Stimulated activated CD8-positive, alpha-beta memory T cell treated with anti-CD3 and anti-CD28 coated beads, Interleukin-2, amount 100 ng/mL, for 1 hour (primary cell): ENCODE data around the gene KIAA0753.
A peak's percentile ranks its signal among the peaks of the same experiment; 100 is the strongest.

Source experiments
- DNase-seq, 2 donors: peaks; one replicate each; pipeline ENCODE4 v3.0.0-alpha.2; 2020; ENCODE audit warnings: low read depth in 2 of 2

KIAA0753 gene

DNA sequence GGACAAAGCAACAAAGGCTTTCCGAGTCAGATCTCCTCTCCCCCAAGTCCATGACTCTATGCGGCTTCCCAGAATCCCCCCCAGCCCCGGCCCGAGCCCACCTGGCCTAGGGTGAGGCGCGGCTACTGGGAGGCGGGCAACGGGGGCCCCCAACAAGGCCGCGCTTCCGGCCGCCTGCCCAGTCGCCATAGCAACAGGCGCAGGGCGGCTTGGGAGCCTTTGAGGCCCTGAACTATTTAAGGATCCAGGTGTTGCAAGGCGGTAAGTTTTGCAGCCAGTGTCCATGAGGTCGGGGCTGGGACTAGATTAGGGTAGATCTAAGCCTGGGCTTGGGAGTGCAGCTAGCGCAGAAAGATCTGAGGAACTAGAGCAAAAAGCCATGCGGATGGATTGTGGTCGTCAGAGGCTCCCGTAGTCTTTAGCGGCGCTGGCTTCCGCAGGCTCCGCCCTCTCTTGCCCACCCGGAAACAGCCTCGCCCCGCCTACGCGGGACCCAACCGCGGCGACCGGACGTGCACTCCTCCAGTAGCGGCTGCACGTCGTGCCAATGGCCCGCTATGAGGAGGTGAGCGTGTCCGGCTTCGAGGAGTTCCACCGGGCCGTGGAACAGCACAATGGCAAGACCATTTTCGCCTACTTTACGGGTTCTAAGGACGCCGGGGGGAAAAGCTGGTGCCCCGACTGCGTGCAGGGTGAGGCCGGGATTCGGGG is at the start of gene KIAA0753, which contains the start of gene TXNDC17:
Gene KIAA0753, minus strand, starts transcription at position 176 of the 711 bp plus-strand sequence. CDS start 5,608 bp downstream, outside the sequence.
Gene TXNDC17, plus strand, starts transcription at position 525 of the 711 bp plus-strand sequence. Its CDS starts 23 bp downstream, at position 548.
- DNase-seq = peak; percentile 78 to 83

DNA sequence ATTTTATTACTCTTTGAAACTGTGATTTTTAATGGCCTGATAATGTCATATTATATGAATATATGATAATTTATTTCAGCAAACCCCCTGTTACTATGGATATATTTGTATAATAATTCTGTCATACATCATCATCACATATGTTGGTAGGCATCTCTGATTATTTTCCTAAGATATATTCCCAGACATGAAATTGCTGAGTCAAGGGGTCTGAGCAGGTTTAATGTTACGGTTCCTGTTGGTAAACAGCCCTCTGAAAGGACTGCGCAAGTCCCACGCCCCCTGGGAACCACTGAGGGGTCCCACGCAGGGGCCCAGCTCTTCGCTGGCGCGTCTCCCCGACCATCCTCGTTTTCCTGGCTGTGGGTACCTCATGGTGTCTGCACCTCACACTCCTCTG is 48.4 kb upstream of the KIAA0753 start:
- no peak for DNase-seq

DNA sequence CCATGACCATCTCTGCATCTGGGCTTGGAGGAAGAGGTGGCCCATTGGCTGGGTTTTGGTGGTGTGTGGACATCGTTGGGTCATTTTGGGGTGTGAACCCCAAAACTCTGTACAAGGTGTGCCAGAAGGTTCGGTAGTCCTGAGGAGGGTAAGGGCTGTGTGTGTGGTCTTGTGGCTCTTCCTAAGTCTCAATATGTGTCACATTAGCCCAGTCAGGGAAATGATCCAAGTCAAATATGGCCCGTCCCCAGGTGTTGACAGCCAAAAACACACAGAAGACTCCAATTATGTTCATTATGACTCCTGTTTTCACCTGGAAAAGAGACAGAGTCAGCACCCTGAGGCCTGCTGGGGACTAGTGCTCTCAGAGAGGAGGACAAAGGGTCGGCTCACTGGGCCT is 45.5 kb upstream of the KIAA0753 start:
- no peak for DNase-seq

DNA sequence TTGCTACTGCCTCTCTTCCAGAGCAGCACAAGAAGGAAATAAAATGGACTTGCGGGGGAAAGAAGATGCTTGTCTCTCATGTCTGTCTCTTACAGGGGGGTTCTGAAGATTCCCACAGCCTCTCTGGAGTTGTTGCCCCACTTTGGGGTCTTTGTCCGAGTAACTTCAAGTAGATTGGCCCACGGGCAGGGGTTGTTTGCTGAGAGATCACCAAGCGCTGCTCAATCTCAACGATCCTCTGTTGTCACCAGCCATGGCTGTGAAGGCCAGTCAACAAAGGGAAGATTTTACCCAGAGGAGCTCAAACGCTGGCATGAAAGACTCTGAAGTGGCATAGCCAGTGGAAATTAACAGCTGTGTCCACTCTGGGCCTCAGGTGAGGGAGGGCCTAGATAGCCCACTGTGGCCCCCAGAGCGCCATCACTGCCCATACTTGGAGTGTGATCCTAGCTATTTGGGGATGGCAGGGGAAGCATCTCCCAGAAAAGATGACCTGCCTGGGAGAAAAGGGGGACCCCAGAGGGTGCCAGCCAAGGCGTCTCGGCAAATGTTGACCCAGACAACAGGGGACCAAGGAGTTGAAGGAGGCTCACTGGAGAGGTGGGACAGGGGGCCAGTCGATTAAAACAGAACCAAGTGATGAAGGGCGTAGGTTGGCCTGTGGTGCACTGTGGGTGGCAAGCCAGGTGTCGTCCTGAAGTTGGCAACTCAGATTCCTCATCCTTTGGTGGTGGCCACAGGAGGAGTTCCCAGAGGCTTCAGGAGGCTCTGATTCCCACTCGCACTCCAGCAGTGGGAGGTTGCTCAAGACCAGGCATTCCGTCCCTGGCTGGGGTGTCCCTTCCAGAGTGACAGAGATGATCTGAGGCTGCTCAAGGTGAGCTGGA is 44.6 kb upstream of the KIAA0753 start:
- DNase-seq = no peak

DNA sequence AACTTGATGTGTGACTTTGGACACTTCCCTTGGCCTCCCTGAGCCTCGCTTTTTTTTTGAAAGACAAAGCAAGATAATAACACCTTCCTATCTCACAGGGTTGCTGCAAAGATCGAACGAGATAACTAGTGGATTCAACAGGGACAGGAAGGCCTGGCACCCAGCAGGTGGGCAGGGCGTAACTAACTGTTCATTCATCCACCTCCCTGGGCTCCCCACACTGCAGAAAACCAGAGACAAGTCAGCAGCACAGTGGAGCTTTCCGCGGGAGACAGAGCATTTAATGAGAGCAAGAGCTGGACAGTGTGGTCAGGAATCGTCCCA is 43.9 kb upstream of the KIAA0753 start:
- no peak for DNase-seq

DNA sequence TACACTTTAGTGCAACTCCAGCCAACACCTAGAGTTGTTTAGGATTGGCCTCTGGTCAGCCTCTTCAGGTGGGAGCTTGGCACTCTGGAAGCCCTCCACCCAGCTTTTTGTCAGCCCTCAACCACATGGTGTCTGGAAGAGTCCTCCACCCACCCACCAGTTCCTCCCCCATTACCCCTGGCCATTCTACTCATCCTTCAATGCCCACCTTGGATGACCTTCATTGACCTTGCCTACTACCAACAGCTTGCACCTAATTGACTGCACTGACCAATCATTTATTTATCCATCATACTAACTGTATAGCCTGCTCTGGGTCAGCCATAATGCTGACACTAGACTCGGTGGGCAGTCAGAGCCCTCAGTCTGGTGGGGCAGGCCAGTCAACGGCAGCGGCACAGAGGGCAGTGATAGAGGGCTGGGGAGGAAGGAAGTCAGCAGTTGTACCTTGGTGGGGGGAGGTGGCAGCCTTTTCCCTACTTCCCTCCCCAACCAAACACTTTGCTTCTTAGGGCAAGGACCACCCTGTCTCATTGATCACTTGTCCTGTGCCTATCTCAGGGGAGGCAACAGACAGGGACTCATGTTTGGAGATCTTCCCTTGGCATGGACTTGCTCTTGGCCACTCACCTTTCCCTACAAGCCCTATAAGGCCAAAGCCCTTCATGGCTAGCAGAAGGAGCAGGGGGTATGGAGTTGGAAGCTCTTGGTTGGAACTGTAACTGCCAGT is 43.4 kb upstream of the KIAA0753 start:
- no peak for DNase-seq

DNA sequence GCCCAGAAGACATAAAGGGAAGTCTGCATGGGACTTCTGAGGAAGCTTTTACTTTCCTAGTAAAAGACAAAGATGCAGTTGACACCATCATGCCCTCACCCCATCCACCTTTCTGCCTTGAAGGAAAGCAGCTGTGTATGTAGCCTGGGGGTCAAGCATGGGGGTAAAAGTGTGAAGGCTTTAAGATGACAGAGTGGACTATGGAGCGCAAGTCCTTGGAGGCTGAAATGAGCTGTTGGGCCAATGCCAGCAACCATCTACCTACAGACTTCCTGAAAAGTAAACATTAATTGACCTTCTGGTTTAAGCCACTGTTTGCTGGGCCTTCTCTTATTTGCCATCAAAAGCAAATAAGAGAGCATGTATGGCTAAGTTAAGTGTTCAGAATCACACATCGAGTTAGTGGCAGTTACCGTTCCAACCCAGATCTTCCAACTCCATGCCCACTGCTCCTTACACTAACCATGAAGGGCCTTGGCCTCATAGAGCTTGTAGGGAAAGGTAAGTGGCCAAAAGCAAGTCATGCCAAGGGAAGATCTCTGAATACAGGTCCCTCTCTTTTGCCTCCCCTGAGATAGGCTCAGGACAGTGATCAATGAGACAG is 42.7 kb upstream of the KIAA0753 start:
- no peak for DNase-seq

DNA sequence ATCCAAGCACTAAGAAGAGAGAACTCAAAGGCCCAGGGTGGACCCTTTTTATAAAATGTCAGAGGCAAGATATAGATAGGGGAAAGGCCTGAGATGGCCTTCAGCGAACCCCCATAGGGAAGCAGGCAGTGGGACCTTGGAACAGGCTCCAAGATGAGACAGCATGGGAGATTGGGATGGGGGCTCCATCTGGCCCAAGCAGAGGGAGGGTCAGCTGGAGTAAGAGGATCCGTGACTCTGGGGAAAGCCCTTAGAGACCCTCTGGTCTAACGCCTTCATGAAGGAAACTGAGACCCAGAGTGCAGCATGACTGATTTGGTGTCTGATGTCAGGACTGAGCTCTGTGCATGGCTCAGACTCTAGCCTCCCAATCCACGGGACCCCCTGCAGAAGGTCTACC is 41.8 kb upstream of the KIAA0753 start:
- DNase-seq = no peak

DNA sequence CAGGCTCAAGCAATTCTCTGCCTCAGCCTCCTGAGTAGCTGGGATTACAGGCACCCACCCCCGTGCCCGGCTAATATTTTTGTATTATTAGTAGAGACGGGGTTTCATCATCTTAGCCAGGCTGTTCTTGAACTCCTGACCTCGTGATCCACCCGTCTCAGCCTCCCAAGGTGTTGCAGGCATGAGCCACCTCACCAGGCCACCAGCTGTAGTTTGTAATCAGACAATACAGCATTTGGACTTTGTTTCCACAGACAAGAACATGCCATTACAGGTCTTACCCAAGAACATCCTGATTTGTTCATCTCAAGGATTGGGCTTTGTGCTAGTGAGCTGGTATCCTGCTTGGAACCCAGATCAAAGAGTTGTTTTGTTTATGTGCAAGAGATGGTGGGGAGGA is 41.2 kb upstream of the KIAA0753 start:
- DNase-seq = no peak

DNA sequence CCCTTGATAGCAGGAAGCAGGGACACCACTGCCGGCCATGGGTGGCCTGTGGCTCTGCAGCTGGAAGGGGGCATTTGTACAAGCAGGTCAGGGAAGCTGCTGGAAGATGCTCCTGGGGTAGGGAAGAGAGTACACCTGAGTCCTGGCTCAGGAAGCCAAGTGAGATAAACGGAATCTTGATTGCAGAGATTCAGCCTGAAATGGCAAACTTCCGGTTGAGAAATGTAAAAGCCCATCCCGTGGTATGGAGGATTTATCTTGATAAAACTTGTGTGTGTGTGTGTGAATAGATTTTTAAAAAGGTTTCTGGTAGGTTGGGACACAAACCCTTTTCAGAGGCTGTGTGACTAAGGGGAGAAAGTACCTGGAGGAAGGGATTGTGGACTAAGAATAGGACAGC is 40.7 kb upstream of the KIAA0753 start:
- DNase-seq = no peak

DNA sequence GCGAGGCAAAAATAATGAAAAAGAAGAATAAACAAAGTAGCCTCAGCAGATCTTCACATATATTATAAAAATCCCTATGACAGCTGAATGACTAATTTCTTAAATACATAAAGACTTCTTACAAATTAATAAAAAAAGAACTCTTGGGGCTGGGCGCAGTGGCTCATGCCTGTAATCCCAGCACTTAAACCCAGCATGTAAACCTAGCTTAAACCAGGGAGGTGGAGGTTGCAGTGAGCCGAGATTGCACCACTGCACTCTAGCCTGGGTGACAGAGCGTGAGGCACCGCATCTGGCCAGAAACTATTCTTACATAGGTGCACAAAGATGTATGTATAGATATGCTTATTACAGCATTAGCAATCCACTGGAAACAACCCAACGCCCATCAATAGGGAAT is 38.7 kb upstream of the KIAA0753 start:
- DNase-seq = no peak

DNA sequence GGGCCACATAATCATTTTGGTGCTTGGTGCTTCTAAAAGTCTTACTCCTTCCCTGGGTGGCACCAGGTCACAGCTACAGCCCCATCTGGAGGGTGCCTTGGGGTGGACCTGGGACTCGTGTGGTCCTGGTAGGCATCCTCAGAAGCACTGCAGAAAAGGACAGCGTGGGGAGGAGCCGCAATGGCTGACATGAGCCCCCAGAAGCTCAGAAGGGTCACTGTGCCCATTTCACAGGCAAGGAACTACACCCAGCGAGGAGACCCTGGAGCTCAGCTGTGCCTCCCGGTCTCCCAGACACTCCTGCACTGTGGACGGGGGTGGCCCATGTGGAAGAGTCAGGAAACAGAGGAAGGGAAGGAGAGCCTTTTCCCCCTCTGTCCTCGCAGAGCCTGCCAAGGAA is 37.4 kb upstream of the KIAA0753 start:
- no peak for DNase-seq

DNA sequence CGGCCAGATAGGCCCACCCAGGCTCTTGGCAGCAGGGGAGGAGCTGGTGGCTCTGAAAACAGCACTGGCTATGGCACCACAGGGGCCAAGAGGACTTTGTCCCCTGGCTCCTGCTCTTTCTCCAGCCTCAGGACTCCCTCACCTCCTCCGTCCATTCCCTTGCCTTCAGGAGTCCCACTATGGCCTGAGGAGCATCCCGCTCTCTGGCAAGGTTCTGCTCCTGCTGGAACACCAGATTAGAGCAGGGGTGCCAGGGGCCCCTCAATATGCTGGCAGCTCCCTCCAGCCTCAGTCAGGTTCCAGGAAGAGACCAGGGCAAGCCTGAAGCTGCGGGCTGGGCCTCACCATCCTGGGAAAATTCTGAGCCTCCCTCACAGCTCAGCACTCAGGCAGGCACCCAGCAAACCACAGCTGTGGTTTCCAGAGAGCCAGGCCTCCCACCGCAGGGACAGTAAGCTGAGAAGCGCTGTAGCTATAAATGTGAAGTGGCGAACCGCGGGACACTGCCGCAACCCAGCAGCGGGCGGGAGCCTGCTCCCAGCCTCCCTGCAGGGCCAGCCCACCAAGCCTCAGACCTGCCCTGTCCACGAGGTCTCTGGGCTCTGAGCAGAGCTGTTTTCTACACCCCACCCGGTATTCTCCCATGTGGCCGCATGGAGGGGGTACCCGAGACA is 36.8 kb upstream of the KIAA0753 start:
- DNase-seq = no peak

DNA sequence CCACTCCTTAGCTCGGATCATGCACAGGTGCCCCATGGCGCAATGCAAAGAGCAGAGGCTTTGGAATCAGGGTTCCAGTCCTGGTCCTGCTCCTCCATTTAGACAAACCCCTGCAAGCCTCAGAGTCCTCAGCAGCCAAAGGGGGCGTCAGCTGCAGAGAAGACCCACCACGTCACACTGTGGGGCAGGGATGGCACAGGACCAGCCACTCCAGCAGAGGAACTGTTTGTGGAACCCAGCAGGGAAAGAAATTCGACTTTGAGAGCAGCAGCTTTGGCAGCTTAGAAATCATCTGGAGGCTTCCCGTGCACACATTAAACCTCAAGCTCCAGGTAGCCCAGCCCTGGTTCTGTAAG is 36.3 kb upstream of the KIAA0753 start:
- no peak for DNase-seq

DNA sequence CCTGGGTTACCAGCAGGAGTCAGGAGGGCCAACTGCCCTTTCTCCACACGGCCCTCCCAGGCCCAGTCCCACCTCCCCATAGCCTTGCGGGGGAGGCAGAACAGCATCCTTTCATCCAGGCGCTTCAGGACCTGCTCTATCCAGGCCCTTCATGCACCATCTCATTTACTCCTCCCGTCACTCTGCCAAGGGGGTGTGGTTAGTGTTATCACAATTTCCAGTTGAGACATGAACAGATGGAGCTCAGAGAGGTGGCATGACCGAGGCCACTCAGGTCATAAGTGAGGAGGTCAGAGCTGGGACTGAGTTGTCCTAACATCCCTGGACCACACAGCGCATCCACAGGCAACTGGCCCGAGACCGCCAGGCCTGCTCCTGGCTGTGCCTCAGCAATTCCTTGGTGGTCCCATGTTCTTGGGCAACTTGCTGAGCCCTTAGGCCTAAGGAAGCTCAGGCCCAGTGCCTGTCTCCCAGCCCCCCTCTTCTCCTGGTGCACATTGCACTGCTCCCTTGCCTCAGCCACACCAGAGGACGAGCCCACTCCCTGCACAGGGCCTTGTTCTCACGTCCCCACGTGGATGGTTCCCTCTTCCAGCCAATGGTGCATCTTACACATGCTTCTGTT is 34.8 kb upstream of the KIAA0753 start:
- no peak for DNase-seq

DNA sequence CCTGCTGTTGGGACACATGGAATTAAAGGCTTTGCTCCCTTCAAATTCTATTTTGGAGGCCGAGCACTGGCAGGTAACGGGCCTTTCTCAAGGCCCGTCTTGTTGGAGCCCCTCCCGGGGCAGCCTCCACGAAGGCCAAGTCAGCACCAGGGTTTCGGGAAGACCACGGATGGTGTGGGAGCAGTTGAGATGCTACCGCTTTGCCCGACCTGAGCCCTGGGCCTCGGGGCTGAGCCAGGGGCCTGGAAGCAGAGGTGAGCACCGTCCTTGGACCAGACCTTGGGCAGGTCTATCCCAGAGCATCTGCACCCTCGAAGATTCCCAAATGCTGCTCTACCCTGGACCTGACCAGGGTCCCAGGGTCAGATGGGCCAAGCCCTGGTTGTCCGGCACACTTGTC is 34.1 kb upstream of the KIAA0753 start:
- no peak for DNase-seq

DNA sequence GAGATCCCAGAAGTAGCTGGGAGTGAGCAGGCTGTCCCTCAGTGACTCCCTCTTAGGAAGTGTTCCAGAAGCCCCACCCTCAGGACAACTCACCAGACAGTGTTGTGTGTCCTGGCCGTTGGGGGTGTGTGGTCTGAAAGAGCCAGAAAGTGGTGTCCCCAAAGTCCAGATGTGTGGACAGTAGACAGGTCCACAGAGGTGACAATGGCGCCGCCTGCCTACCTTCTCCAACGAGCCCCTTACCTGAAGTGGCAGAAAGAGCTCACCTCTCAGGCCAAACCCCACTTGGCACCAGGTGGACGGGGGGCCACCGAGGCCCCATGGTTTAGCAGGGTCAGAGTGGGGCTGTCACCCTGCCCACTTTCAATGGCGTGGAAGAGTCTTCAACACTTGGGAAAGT is 30.9 kb upstream of the KIAA0753 start:
- no peak for DNase-seq

DNA sequence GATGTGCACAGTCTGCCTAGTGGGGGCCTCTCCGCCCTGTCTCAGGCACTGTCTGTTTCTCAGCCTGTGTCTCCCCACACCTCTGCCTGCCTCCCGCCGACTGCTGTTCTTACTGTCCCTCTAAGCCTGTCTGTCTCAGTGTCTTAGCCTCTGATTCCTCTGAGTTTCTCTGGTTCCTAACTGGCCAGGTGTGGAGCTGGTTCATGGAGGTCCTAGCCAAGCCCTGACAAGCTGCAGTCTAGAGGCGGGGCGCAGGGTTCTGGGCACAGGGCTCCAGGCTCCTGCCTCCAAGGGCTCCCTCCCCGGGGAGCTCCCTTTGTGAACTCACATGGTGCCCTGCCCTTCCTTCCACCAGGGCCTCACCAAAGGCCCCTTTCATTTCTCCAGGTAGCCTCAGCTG is 30.5 kb upstream of the KIAA0753 start:
- no peak for DNase-seq

DNA sequence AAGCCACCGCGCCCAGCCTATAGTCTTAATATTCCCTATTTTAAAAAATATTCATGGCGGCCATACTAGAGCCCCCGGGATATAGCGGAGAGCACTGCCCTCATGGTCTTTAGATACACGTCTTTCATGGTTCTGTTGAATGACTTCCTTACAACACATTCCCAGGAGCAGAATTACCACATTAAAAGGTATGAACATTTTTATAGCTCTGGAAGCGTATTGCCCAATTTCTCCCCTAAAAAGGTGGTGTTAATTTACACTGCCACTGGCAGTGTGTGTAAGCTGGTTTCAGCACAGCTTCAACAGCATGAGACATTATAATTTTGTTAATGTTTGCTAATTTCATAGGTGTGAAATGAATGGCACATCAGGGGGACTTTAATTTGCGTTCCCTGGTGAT is 30.1 kb upstream of the KIAA0753 start:
- no peak for DNase-seq

DNA sequence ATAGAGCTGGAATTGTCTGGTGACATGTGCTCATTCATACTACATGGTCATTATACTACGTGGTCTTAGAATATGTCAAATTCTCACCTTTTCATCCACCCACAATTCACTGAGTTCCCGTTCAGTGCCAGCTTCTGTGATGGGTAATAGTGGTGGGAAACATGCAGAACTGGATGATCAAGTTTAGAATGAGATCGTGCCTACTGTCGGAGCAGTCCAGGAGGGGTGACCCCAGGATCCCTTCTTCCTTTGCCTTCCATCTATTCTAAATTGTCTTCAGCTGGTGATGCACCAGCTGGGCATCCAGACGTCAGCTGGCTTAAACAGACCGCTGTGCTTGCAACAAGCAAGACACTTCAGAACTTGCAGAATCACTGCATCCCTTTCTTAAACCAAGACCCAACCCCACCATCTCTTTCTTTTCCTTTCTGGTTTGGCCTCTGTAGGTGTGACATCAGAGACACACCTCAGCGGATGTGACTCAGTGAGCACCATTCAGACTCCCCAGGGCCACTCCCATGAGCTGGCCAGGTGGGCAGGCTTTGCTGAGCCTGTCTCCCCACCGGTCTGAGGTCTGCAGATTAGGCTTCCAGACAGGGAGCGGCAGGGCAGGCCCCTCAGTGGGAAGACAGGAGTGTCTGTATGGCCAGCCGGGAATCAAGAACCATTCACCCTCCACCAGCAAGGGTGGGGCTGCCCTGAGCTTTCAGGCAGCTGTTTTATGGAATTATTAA is 29.1 kb upstream of the KIAA0753 start:
- DNase-seq = no peak
